C4-2B (cell line): Measurements from ENCODE around the gene TALDO1.

Source experiments
- ZFX ChIP-seq: fragments of 450-650 bp; IDR thresholded peaks from 2 replicates; pipeline ENCODE4 v1.6.1; 2017
- TF ChIP-seq, protein P1 (sequence below): fragments of 450-650 bp; conservative IDR thresholded peaks from 2 replicates; pipeline ENCODE4 v1.5.1; 2017; ENCODE audit warnings: mild to moderate bottlenecking

DNA sequence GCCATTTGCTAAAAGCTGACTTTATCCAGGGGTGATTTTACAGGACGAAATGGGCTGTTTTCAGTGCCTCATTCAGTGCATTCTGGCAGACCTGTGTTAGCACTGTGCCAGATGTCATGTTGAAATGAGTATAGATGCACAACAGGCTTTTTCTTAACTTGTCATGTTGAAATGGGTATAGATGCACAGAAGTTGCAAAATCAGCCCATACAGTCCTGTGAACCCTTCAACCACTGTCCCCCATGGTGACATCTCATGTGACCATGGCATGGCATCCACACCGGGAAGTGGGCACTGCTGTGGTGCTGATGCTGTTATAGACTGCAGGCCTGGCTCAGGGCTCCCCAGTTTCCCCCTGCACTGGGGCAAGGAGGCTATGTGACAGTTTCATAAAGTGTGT, 2.5 kb downstream of the TALDO1 start:
- TF ChIP-seq, protein P1, sequence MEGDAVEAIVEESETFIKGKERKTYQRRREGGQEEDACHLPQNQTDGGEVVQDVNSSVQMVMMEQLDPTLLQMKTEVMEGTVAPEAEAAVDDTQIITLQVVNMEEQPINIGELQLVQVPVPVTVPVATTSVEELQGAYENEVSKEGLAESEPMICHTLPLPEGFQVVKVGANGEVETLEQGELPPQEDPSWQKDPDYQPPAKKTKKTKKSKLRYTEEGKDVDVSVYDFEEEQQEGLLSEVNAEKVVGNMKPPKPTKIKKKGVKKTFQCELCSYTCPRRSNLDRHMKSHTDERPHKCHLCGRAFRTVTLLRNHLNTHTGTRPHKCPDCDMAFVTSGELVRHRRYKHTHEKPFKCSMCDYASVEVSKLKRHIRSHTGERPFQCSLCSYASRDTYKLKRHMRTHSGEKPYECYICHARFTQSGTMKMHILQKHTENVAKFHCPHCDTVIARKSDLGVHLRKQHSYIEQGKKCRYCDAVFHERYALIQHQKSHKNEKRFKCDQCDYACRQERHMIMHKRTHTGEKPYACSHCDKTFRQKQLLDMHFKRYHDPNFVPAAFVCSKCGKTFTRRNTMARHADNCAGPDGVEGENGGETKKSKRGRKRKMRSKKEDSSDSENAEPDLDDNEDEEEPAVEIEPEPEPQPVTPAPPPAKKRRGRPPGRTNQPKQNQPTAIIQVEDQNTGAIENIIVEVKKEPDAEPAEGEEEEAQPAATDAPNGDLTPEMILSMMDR: no peak
- TF ChIP-seq ZFX: no peak
